DND-41 (cell line): ENCODE results near the gene MMP28.
A peak's percentile ranks its signal among the peaks of the same experiment; 100 is the strongest.
"Not testable (repeated sequence)": the region's sequence is repeated elsewhere in the genome, so short reads cannot be mapped to it uniquely, and the experiment has no call there.

ENCODE experiments used
- ATAC-seq: fragments of 200-7000 bp; cut with Tn5 transposase; 3 replicates; pipeline ENCODE4 v1.9.1; 2021; ENCODE audit warnings: low read depth; ENCODE audit not compliant: insufficient read depth
- DNase-seq: peaks from one replicate; pipeline ENCODE4 v3.0.0-alpha.2; 2020
- H2AFZ ChIP-seq: 2 replicates; pipeline ENCODE4 v1.6.0; 2012; ENCODE audit warnings: low read depth, low read length
- H3K27ac ChIP-seq: 2 replicates; pipeline ENCODE4 v1.5.1; 2012; ENCODE audit warnings: low read length, inconsistent platforms
- H3K27me3 ChIP-seq: fragments of 200-600 bp; sonication (generic); 2 replicates; pipeline ENCODE4 v1.6.0; 2012; ENCODE audit warnings: low read length, mild to moderate bottlenecking, inconsistent platforms; ENCODE audit not compliant: insufficient read depth, poor library complexity
- H3K36me3 ChIP-seq: 2 replicates; pipeline ENCODE4 v1.5.1; 2012; ENCODE audit warnings: low read length, inconsistent platforms; ENCODE audit not compliant: insufficient read depth
- H3K4me1 ChIP-seq: 2 replicates; pipeline ENCODE4 v1.5.1; 2012; ENCODE audit warnings: mild to moderate bottlenecking, low read length; ENCODE audit not compliant: insufficient read depth
- H3K4me2 ChIP-seq: 2 replicates; pipeline ENCODE4 v1.6.0; 2012; ENCODE audit warnings: mild to moderate bottlenecking, moderate library complexity, low read length, inconsistent platforms; ENCODE audit not compliant: insufficient read depth
- H3K4me3 ChIP-seq, 2 experiments: fragments of 200-600 bp in 1 of 2; shearing (Covaris generic) in 1 of 2; 2 replicates each; pipeline ENCODE4 v1.5.1; 2012 to 2016; ENCODE audit warnings: inconsistent platforms in 2 of 2, low read length in 2 of 2, mild to moderate bottlenecking in 2 of 2, low read depth in 1 of 2, moderate library complexity in 1 of 2
- H3K79me2 ChIP-seq: 2 replicates; pipeline ENCODE4 v1.6.0; 2012; ENCODE audit warnings: low read length, inconsistent platforms; ENCODE audit not compliant: insufficient read depth
- H3K9ac ChIP-seq: 2 replicates; pipeline ENCODE4 v1.6.0; 2012; ENCODE audit warnings: low read depth, mild to moderate bottlenecking, inconsistent platforms, low read length, moderate library complexity
- H3K9me3 ChIP-seq: 2 replicates; pipeline ENCODE4 v1.5.1; 2012; ENCODE audit warnings: low read length, moderate library complexity, mild to moderate bottlenecking, inconsistent platforms; ENCODE audit not compliant: insufficient read depth, severe bottlenecking
- H4K20me1 ChIP-seq: 2 replicates; pipeline ENCODE4 v1.6.0; 2012; ENCODE audit warnings: low read length; ENCODE audit not compliant: insufficient read depth
- EZH2 ChIP-seq: IDR thresholded peaks from 3 replicates; pipeline ENCODE4 v1.6.1; 2012; ENCODE audit warnings: borderline replicate concordance, low read depth, mild to moderate bottlenecking, moderate library complexity, low read length, inconsistent platforms; ENCODE audit not compliant: severe bottlenecking
- TF ChIP-seq, protein P1 (sequence below): IDR thresholded peaks from 2 replicates; pipeline ENCODE4 v1.5.1; 2012; ENCODE audit warnings: borderline replicate concordance, low read length, moderate library complexity, mild to moderate bottlenecking; ENCODE audit not compliant: poor library complexity, severe bottlenecking; ENCODE audit errors: extremely low read depth

MMP28 gene

DNA sequence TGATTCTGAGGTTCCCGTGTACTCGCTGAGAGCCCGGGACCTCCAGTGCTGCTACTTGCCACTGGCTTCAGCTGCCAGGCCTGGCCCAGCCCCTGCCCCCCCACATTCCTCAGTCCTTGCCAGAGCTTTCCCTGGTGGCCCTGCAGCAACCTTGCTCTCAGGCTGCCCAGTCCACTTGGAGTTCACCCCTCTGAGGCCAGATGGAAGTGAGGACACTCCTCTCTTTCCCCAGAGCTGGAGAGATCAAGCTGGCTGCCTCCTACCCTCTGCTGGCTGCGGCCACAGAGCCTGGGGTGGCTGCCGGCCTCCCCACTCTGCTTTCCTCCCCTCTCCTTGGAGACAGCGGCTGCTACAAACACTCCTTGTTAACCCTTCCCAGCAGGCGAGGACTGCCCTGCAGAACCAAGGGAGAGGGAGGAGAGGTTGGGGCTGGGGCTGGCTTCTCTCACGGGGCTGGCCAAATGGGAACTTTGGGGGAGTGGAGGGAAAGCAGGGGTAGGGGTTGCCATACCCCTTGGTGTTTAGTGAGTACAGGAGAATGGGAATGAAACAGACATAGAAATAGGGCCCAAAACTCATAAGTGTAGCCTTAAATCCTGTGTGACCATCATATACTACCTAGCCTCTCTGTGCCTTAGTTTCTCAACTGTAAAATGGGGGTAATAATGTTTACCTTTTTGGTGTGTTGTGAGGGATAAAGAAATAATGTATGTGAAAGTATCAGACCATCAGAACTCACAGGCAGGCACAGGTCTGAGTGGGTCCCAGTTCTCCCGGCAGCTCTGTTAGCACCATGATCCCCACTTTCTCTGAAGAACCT, 42.3 kb downstream of the MMP28 start, which contains the start of gene GAS2L2:
TSS of gene GAS2L2 (minus strand) at position 295 of the 820 bp plus-strand sequence. CDS start 389 bp downstream, outside the sequence.
- ATAC-seq (no peak), DNase-seq (no peak)
- Histone ChIP-seq H3K9ac (no peak within 1 kb of the TSS), H2AFZ (no peak within 1 kb of the TSS), H3K4me3 (no peak within 1 kb of the TSS), H3K79me2 (no peaks in the 10 kb centered on the region), H3K36me3 (no peaks in the 10 kb centered on the region), H3K4me1 (peaks cover 11% of the 10 kb centered on the region), H3K27me3 (peaks cover 26% of the 10 kb centered on the region), H3K27ac (no peak within 1 kb of the TSS), H3K4me2 (no peak within 1 kb of the TSS), H4K20me1 (no peaks in the 10 kb centered on the region; the same call in 1 of the 2 replicates), H3K9me3 (peaks cover 2% of the 10 kb centered on the region)
- TF ChIP-seq, protein P1, sequence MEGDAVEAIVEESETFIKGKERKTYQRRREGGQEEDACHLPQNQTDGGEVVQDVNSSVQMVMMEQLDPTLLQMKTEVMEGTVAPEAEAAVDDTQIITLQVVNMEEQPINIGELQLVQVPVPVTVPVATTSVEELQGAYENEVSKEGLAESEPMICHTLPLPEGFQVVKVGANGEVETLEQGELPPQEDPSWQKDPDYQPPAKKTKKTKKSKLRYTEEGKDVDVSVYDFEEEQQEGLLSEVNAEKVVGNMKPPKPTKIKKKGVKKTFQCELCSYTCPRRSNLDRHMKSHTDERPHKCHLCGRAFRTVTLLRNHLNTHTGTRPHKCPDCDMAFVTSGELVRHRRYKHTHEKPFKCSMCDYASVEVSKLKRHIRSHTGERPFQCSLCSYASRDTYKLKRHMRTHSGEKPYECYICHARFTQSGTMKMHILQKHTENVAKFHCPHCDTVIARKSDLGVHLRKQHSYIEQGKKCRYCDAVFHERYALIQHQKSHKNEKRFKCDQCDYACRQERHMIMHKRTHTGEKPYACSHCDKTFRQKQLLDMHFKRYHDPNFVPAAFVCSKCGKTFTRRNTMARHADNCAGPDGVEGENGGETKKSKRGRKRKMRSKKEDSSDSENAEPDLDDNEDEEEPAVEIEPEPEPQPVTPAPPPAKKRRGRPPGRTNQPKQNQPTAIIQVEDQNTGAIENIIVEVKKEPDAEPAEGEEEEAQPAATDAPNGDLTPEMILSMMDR = no peak
- no peak for TF ChIP-seq EZH2

DNA sequence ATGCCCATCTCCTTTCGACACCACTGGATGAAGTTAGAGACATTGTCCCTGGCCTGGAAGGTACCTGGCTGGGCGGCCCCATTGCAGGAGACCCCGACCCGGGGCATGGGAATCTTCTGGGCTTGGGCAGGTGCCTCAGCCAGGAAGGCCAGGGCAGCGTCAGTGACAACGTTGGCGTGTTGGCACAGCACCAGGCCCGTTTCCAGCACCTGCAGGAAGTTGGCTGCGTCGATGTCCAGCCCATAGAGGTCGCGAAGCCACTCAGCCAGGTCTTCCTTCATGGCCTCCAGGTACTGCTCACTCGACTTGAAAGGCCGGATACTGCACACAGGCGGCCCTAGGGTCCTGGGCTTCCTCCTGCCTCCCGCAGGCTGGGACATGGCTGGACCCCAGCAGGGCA, 43.0 kb downstream of the MMP28 start:
- TF ChIP-seq EZH2 = no peak
- TF ChIP-seq, protein P1 = no peak
- no peak for DNase-seq
- H3K4me1 ChIP-seq = peaks cover 11% of the 10 kb centered on the region
- no peak overlapping the region for H3K9ac ChIP-seq
- no peak overlapping the region for H2AFZ ChIP-seq
- no peak overlapping the region for H3K27ac ChIP-seq
- H3K4me3 ChIP-seq = no peak overlapping the region
- H3K4me2 ChIP-seq = no peak overlapping the region
- no peak for ATAC-seq
- peaks cover 26% of the 10 kb centered on the region for H3K27me3 ChIP-seq
- H3K79me2 ChIP-seq = no peaks in the 10 kb centered on the region
- H4K20me1 ChIP-seq = no peaks in the 10 kb centered on the region; the same call in 1 of the 2 replicates
- peaks cover 2% of the 10 kb centered on the region for H3K9me3 ChIP-seq
- H3K36me3 ChIP-seq = no peaks in the 10 kb centered on the region

DNA sequence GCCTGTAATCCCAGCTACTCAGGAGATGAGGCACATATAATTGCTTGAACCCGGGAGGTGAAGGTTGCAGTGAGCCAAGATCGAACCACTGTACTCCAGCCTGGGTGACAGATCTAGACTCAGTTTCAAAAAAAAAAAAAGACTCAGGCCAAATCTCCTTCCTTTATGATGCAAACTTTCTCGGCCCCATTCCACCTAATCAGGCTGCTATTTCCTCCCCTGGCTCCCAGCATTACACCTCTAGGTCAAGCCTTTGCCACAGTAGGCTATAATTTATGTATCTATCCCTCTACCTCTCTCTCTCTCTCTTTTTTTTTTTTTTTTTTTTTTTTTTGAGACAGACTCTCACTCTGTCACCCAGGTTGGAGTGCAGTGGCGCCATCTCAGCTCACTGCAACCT, 43.9 kb downstream of the MMP28 start:
- H3K4me1 ChIP-seq = peaks cover 11% of the 10 kb centered on the region
- H3K4me2 ChIP-seq = not testable (repeated sequence)

DNA sequence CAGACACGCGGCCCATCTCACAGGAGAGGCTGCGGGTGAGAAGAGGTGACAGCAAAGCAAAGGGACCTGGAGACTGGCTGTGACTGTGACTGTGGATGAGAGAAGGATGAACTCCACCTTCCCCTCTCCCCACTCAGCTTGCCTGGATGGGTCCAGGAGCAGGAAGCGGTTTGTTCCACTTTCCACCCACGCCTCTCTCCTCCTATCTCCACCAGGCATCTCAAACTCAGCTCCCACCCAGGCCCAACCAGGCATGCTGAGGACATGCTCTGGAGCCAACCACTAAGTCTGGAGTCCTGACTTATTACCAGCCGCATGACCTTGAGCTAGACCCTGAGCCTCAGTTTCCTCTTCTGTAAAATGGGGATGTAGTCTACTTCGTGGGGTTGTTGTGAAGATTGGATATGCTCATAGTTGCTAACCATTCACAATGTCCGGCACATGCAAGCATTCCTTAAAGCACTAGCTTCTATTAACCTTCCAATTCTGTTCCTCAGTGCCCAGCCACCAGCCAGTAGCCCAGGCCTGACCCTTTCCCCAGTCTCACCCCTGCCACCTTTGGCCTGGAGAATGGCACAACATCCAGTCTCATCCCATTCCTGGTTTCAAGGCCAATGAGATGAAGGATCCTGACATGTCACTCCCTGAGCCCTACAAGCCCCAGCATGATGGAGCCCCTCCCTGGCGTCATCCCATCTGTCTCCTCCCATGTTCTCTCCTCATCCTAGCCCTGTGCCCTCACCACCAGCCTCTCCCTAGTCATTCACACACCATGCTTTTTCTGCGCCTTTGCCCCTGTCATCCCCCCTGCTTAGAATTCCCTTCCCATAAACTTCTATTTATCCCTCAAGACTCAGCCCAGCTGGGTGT, 44.7 kb downstream of the MMP28 start:
- Histone ChIP-seq H3K27ac (no peak overlapping the region), H2AFZ (no peak overlapping the region), H3K4me2 (peak overlapping the region; percentile 46), H4K20me1 (no peaks in the 10 kb centered on the region; the same call in 1 of the 2 replicates), H3K9me3 (no peaks in the 10 kb centered on the region), H3K9ac (no peak overlapping the region), H3K36me3 (no peaks in the 10 kb centered on the region), H3K27me3 (peaks cover 26% of the 10 kb centered on the region), H3K4me3 (no peak overlapping the region), H3K79me2 (no peaks in the 10 kb centered on the region), H3K4me1 (peaks cover 11% of the 10 kb centered on the region)
- TF ChIP-seq, protein P1 = no peak
- TF ChIP-seq EZH2 = no peak
- DNase-seq (no peak), ATAC-seq (no peak)

More for the DNA sequence above, 43.9 kb downstream of the MMP28 start:
- ATAC-seq, H3K79me2 ChIP-seq, H3K9ac ChIP-seq, H2AFZ ChIP-seq, H4K20me1 ChIP-seq, H3K36me3 ChIP-seq, H3K4me3 ChIP-seq, H3K9me3 ChIP-seq, H3K27ac ChIP-seq, DNase-seq: not testable (repeated sequence)
- H3K27me3 ChIP-seq = peaks cover 26% of the 10 kb centered on the region
